Stomach (tissue), 19 donors: ENCODE data around the gene FBXO22. TPM values are rescaled to one million over a fixed set of nuclear protein-coding genes. Genes with fewer than 3 reads are reported as not detected.

Source experiments
- DNase-seq, 2 donors: peaks; one replicate each; pipeline versions ENCODE4 v3.0.0 to v3.0.0-alpha.2; 2013 to 2019
- H3K27ac ChIP-seq, 5 donors: fragments of 200-600 bp in 4 of 5; sonication (generic) in 4 of 5; one replicate each; pipeline ENCODE4 v1.5.1; 2013 to 2019; ENCODE audit warnings: mild to moderate bottlenecking in 1 of 5, moderate library complexity in 1 of 5
- H3K27me3 ChIP-seq, 3 donors: fragments of 200-600 bp; sonication (generic); one replicate each; pipeline ENCODE4 v1.5.1; 2017 to 2019; ENCODE audit warnings: mixed run types in 1 of 3
- H3K36me3 ChIP-seq, 4 donors: fragments of 200-600 bp; sonication (generic); 1 replicate in 3 of 4; 2 replicates in 1 of 4; pipeline ENCODE4 v1.5.1; 2016 to 2019
- H3K4me1 ChIP-seq, 4 donors: fragments of 200-600 bp; sonication (generic); one replicate each; pipeline ENCODE4 v1.5.1; 2016 to 2019
- H3K4me3 ChIP-seq, 4 donors: fragments of 200-600 bp; sonication (generic) in 3 of 4; one replicate each; pipeline ENCODE4 v1.5.1; 2016 to 2019; ENCODE audit warnings: mild to moderate bottlenecking in 1 of 4
- H3K9me3 ChIP-seq, 4 donors: fragments of 200-600 bp; sonication (generic); one replicate each; pipeline ENCODE4 v1.5.1; 2016 to 2019
- CTCF ChIP-seq, 7 experiments: fragments of 450-650 bp in 4 of 7; fragments of 200-600 bp in 3 of 7; sonication (generic) in 3 of 7; IDR thresholded peaks; one replicate each; pipeline ENCODE4 v1.5.1; 2016 to 2019; ENCODE audit warnings: antibody characterized with exemption in 7 of 7, control low read depth in 2 of 7, mild to moderate bottlenecking in 1 of 7
- EP300 ChIP-seq: sonication (generic); formaldehyde crosslinking; IDR thresholded peaks from one replicate; pipeline ENCODE4 v1.6.1; 2017; ENCODE audit warnings: antibody characterized with exemption
- POLR2A ChIP-seq, 4 donors: fragments of 450-650 bp; IDR thresholded peaks; one replicate each; pipeline ENCODE4 v1.6.1; 2016; ENCODE audit warnings: antibody characterized with exemption in 4 of 4, control low read depth in 2 of 4, mild to moderate bottlenecking in 1 of 4, moderate library complexity in 1 of 4
- POLR2AphosphoS5 ChIP-seq, 3 donors: sonication (generic); formaldehyde crosslinking; IDR thresholded peaks; one replicate each; pipeline ENCODE4 v1.6.1; 2016; ENCODE audit warnings: antibody characterized with exemption in 3 of 3
- WGBS, 5 donors: extraction: QIAGEN DNeasy Blood & Tissue Kit in 3 of 5; methylation state at CpG; one replicate each; pipeline versions ENCODE4 v1.1.5 to v1.1.7; 2013 to 2018; 5-methylcytosine and 5-hydroxymethylcytosine counted together
- intact Hi-C: fragments of 100-400 bp; cut with DNase I; formaldehyde crosslinking; loops from one replicate; pipeline ENCODE4 v1.15.1; 2023; ENCODE audit warnings: low total_unique reads
- long read RNA-seq, 10 donors: transcript quantifications; one replicate each; lab custom pipeline, GENCODE V29; 2026
- polyA plus RNA-seq, 3 donors: library from polyadenylated mRNA; stranded (reverse); fragments of 200-250 nt; gene quantifications; one replicate each; pipeline ENCODE4 v1.2.3, GENCODE V29; 2013
- total RNA-seq, 5 donors: library from RNA; depleted of rRNA; stranded (reverse); fragments of >200 nt; gene quantifications; one replicate each; pipeline versions ENCODE4 v1.1.0 to v1.2.3, GENCODE V29; 2014 to 2016
- donor health status: healthy with polysubstance abuse.
- donor health status: Bipolar disorder and iron deficiency.
- donor health status: healthy.

FBXO22 gene
- total RNA-seq: 100 to 1,000 TPM in 1 of 5 donors, 10 to 100 TPM in 4; 18.0 to 100 (median 21.4) TPM
- 10 to 100 TPM in 2 of 3 donors, 1 to 10 TPM in 1; 8.2 to 16.3 (median 15.8) TPM for polyA plus RNA-seq
- long read RNA-seq, donor 1, partial matches to known transcripts: 0 of 3 reads
- long read RNA-seq, donor 1, other reads (novel, unspliced or antisense): 0 of 3 reads
- long read RNA-seq, donor 2, full-length matches to known transcripts: 7 of 7 reads
- long read RNA-seq, donor 2, partial matches to known transcripts: 0 of 7 reads
- long read RNA-seq, donor 2, other reads (novel, unspliced or antisense): 0 of 7 reads
- long read RNA-seq, donor 3, full-length matches to known transcripts: 3 of 3 reads
- long read RNA-seq, donor 3, partial matches to known transcripts: 0 of 3 reads
- long read RNA-seq, donor 3, other reads (novel, unspliced or antisense): 0 of 3 reads
- long read RNA-seq, donor 4, full-length matches to known transcripts: 1 of 1 reads
- long read RNA-seq, donor 4, partial matches to known transcripts: 0 of 1 reads
- long read RNA-seq, donor 4, other reads (novel, unspliced or antisense): 0 of 1 reads
- long read RNA-seq, donor 5, full-length matches to known transcripts: 4 of 4 reads
- long read RNA-seq, donor 5, partial matches to known transcripts: 0 of 4 reads
- long read RNA-seq, donor 5, other reads (novel, unspliced or antisense): 0 of 4 reads
- long read RNA-seq, donor 6, full-length matches to known transcripts: 13 of 19 reads
- long read RNA-seq, donor 6, partial matches to known transcripts: 6 of 19 reads
- long read RNA-seq, donor 6, other reads (novel, unspliced or antisense): 0 of 19 reads
- long read RNA-seq, donor 7, full-length matches to known transcripts: 9 of 9 reads
- long read RNA-seq, donor 7, partial matches to known transcripts: 0 of 9 reads
- long read RNA-seq, donor 7, other reads (novel, unspliced or antisense): 0 of 9 reads
- long read RNA-seq, donor 8, full-length matches to known transcripts: 2 of 2 reads
- long read RNA-seq, donor 8, partial matches to known transcripts: 0 of 2 reads
- long read RNA-seq, donor 8, other reads (novel, unspliced or antisense): 0 of 2 reads
- long read RNA-seq, donor 9, full-length matches to known transcripts: 5 of 5 reads
- long read RNA-seq, donor 9, partial matches to known transcripts: 0 of 5 reads
- long read RNA-seq, donor 9, other reads (novel, unspliced or antisense): 0 of 5 reads
- long read RNA-seq, donor 10, full-length matches to known transcripts: 1 of 1 reads
- long read RNA-seq, donor 10, partial matches to known transcripts: 0 of 1 reads
- long read RNA-seq, donor 10, other reads (novel, unspliced or antisense): 0 of 1 reads

DNA sequence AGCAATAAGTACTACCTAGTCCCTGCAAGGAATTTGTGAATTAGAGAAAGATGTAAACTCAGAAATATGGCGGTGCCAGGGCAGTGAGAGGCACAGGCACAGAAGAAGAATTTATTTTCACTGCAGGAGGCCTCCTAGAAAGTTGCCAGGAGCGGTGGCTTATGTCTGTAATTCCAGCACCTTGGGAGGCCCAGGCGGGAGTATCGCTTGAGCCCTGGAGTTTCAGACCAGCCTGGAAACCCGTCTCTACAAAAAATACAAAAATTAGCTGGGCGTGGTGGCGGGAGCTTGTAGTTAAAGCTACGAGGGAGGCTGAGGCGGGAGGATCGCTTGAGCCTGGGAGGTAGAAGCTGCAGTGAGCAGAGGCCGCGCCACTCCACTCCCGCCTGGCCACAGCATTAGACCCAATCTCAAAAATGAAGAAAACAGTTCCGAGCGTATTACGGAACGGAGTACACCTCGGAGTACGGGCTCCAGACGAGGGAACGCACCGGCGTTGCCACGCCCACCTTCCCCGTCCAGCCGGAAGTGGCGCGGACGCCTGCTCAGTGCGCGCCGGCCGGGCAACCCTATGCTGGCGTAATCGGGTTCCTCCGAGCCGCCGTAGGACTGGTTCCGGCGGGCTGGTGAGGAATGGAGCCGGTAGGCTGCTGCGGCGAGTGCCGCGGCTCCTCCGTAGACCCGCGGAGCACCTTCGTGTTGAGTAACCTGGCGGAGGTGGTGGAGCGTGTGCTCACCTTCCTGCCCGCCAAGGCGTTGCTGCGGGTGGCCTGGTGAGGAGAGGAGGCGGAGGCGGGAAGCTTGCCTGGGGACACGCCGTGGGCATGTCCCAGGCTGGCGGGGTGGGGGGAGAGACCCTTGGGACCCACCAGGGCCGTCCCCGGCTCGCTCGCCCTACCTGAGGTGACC lies at the start of gene FBXO22:
TSS of gene FBXO22 (plus strand) at position 548 of the 909 bp plus-strand sequence. CDS start at position 634, 86 bp downstream.
- WGBS, 5 donors: 1 to 4% (median 2%) methylated on average over 26 to 63 of the region's 63 CpGs
- no peaks in the 10 kb centered on the region for H3K27me3 ChIP-seq
- H3K36me3 ChIP-seq: peaks cover 0 to 11% (median 7%) of the 10 kb centered on the region in 4 donors
- peak within 1 kb of the TSS; percentile 78 to 89 (median 88) for H3K27ac ChIP-seq
- H3K9me3 ChIP-seq: no peaks in the 10 kb centered on the region
- peak within 1 kb of the TSS; percentile 73 to 93 (median 85) for H3K4me3 ChIP-seq
- H3K4me1 ChIP-seq: peaks cover 7 to 44% (median 23%) of the 10 kb centered on the region in 4 donors
- TF ChIP-seq POLR2AphosphoS5 (IDR thresholded peaks at IDR 0.05): peak; percentile 88 to 98 (median 92)
- TF ChIP-seq CTCF (IDR thresholded peaks at IDR 0.05): no peak
- peak in 1 of 4 donors; percentile 8 for TF ChIP-seq POLR2A (IDR thresholded peaks at IDR 0.05)
- DNase-seq: peak; percentile 95 to 98
- intact Hi-C loops: no loop called here

DNA sequence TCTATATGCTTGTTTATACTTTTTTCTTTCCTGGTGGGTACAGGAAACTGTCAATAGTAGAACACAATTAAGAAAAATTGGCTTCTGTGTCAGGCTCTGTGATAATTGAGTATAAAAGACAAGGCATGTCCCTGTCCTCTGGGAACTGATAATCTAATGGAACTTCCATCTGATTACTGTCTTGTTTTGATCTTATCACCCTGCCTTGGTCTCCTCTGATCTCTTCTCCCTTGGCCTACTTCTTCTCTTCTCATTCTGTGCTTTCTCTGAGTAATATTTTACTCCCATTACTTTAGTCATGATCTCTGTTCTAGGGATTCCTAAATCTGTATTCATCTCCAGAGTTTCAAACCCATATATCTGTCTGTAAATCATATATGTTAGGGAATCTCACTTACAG lies 45.8 kb upstream of the FBXO22 start:
- no peak overlapping the region for H3K27ac ChIP-seq
- H3K4me3 ChIP-seq: no peak overlapping the region
- H3K27me3 ChIP-seq: no peaks in the 10 kb centered on the region
- H3K4me1 ChIP-seq: peaks cover 0 to 5% (median under 1%) of the 10 kb centered on the region in 4 donors
- intact Hi-C loops: no loop called here
- no peak for TF ChIP-seq EP300
- no peak for TF ChIP-seq CTCF (IDR thresholded peaks at IDR 0.05)
- H3K36me3 ChIP-seq: peaks cover 0 to 33% (median 27%) of the 10 kb centered on the region in 4 donors
- H3K9me3 ChIP-seq: no peaks in the 10 kb centered on the region
- no peak for DNase-seq

- peaks cover 0 to 9% (median 4%) of the 10 kb centered on the region in 4 donors for H3K4me1 ChIP-seq
- no peak overlapping the region for H3K27ac ChIP-seq
- peaks cover 0 to 19% (median 9%) of the 10 kb centered on the region in 4 donors for H3K36me3 ChIP-seq
- no peak for DNase-seq
- no peaks in the 10 kb centered on the region for H3K9me3 ChIP-seq
- intact Hi-C loops: no loop called here
- H3K27me3 ChIP-seq: no peaks in the 10 kb centered on the region
- 84 to 91% (median 86%) methylated on average over 6 of the region's 6 CpGs for WGBS, 5 donors
- H3K4me3 ChIP-seq: no peak overlapping the region
- TF ChIP-seq POLR2A (IDR thresholded peaks at IDR 0.05) (no peak), CTCF (IDR thresholded peaks at IDR 0.05) (no peak), POLR2AphosphoS5 (IDR thresholded peaks at IDR 0.05) (no peak), EP300 (no peak)
These were observed 41.8 kb upstream of the FBXO22 start for GRCh38 chr15:75861750-75862402.
